A549 (cell line): ENCODE measurements around the gene PDE4D. TPM values are rescaled to one million over a fixed set of nuclear protein-coding genes. Genes with fewer than 3 reads are reported as not detected.

Experiments used
- polyA plus RNA-seq, 4 experiments: library from polyadenylated mRNA; depleted of rRNA in 3 of 4; stranded (reverse); fragments of >200 nt; fragmentation: RNase III in 1 of 4; extraction: RNeasy Plus Mini Kit Qiagen cat#74134 plus additional on column Dnase treatment in 1 of 4; gene quantifications; 2 replicates in 3 of 4; 3 replicates in 1 of 4; pipeline ENCODE4 v1.2.3, GENCODE V29; 2011 to 2017
- small RNA-seq, 6 experiments: library from RNA; depleted of rRNA; stranded (forward); fragments of <200 nt; gene quantifications; one replicate each; pipeline ENCODE3, GENCODE V24; 2012

Gene PDE4D
- polyA plus RNA-seq, 2 of the 4 experiments (the other 2 are of a cell fraction): 74.0 to 213 TPM

Small RNA genes within 50 kb of the gene (small RNA-seq; reads per million reads assigned to genes)
- 44.7 to 911 (median 577) reads per million in 6 experiments for gene MIR582
